MCF 10A (cell line): Measurements from ENCODE around the gene CSNK1A1. TPM values are rescaled to one million over a fixed set of nuclear protein-coding genes. Genes with fewer than 3 reads are reported as not detected.
A peak's percentile ranks its signal among the peaks of the same experiment; 100 is the strongest.

Source experiments
- BruUV-seq: library from RNA; stranded (reverse); fragments of 400-500 nt; replicated peaks from 2 replicates; lab custom pipeline; 2021; lab: Mats Ljungman, UMichigan
- CTCF ChIA-PET: fragments of 300-600 bp; sonication (Branson Sonifier 250); formaldehyde crosslinking; extraction: SDS; loops from one replicate; lab custom pipeline; 2021; ENCODE audit warnings: antibody characterized with exemption, inconsistent platforms; lab: Yijun Ruan, JAX
- POLR2A ChIA-PET: fragments of 300-600, 350-650 bp; sonication (Branson Sonifier 250); formaldehyde crosslinking; extraction: SDS; loops from one replicate; lab custom pipeline; 2020; ENCODE audit warnings: antibody characterized with exemption, inconsistent platforms; lab: Yijun Ruan, JAX
- DNase-seq: peaks from one replicate; pipeline ENCODE4 v3.0.0-alpha.2; 2018; ENCODE audit not compliant: unreplicated experiment
- H3K27ac Mint-ChIP-seq: one replicate; pipeline ENCODE4 v1.8.0; 2022; ENCODE audit warnings: mild to moderate bottlenecking, low read depth, mixed read lengths; ENCODE audit not compliant: unreplicated experiment
- H3K27me3 Mint-ChIP-seq: one replicate; pipeline ENCODE4 v1.8.0; 2022; ENCODE audit warnings: mixed read lengths; ENCODE audit not compliant: insufficient read depth, unreplicated experiment
- H3K36me3 Mint-ChIP-seq: one replicate; pipeline ENCODE4 v1.8.0; 2022; ENCODE audit warnings: mild to moderate bottlenecking, moderate library complexity, mixed read lengths; ENCODE audit not compliant: insufficient read depth, unreplicated experiment
- H3K4me1 Mint-ChIP-seq: one replicate; pipeline ENCODE4 v1.8.0; 2022; ENCODE audit warnings: mixed read lengths; ENCODE audit not compliant: insufficient read depth, unreplicated experiment
- H3K4me3 Mint-ChIP-seq: one replicate; pipeline ENCODE4 v1.8.0; 2022; ENCODE audit warnings: mild to moderate bottlenecking, moderate library complexity, mixed read lengths; ENCODE audit not compliant: unreplicated experiment
- H3K9me3 Mint-ChIP-seq: one replicate; pipeline ENCODE4 v1.8.0; 2022; ENCODE audit warnings: mixed read lengths; ENCODE audit not compliant: unreplicated experiment
- CTCF ChIP-seq: fragments of 200-600 bp; IDR thresholded peaks from one replicate; pipeline ENCODE4 v1.8.0; 2022; ENCODE audit warnings: antibody characterized with exemption, mild to moderate bottlenecking; ENCODE audit not compliant: unreplicated experiment
- intact Hi-C: fragments of 100-400 bp; cut with micrococcal nuclease; formaldehyde crosslinking; loops from 2 replicates; pipeline ENCODE4 v1.14.1; 2022
- total RNA-seq: library from RNA; stranded (reverse); gene quantifications from 2 replicates; pipeline ENCODE4 v1.2.3, GENCODE V29; 2022

CSNK1A1 gene
- total RNA-seq, 1 experiment from 2014 or later = 744 TPM

- Mint-ChIP-seq H3K27ac (peak overlapping the region; percentile 5), H3K9me3 (no peaks in the 10 kb centered on the region), H3K36me3 (peaks cover 26% of the 10 kb centered on the region), H3K4me3 (no peak overlapping the region), H3K27me3 (no peaks in the 10 kb centered on the region), H3K4me1 (peaks cover 19% of the 10 kb centered on the region)
- TF ChIP-seq CTCF = no peak
- DNase-seq = no peak
- ChIA-PET CTCF (interaction anchor here (0.6 to 8.4 kb wide), 4 partner anchors 9 to 70 kb away, joined by 3 to 103 read pairs (median 4); no protein-coding TSS in a partner anchor), POLR2A (interaction anchor here (1.0 to 26.2 kb wide), 6 partner anchors 8 to 123 kb away, joined by 3 to 1058 read pairs (median 112); partner anchors contain the start of genes CSNK1A1 and PCYOX1L)
- intact Hi-C loops = no loop called here
- no TSS peak for BruUV-seq
These were observed 69.8 kb downstream of the CSNK1A1 start for GRCh38 chr5:149481485-149481884.

GRCh38 chr5:149478761-149479160 is 72.5 kb downstream of the CSNK1A1 start:
- intact Hi-C loops = no loop called here
- ChIA-PET CTCF (interaction anchor here (0.6 to 1.9 kb wide), 8 partner anchors 10 to 97 kb away, joined by 3 to 6 read pairs (median 4); no protein-coding TSS in a partner anchor), POLR2A (interaction anchor here (0.7 to 26.2 kb wide), 5 partner anchors 6 to 83 kb away, joined by 3 to 1058 read pairs (median 60); partner anchors contain the start of gene CSNK1A1)
- Mint-ChIP-seq H3K27me3 (no peaks in the 10 kb centered on the region), H3K4me3 (no peak overlapping the region), H3K9me3 (no peaks in the 10 kb centered on the region), H3K36me3 (peaks cover 14% of the 10 kb centered on the region), H3K4me1 (peaks cover 18% of the 10 kb centered on the region), H3K27ac (no peak overlapping the region)
- DNase-seq = no peak
- BruUV-seq = no TSS peak
- TF ChIP-seq CTCF = no peak

GRCh38 chr5:149475777-149476176 is 75.5 kb downstream of the CSNK1A1 start:
- intact Hi-C loops = no loop called here
- H3K4me1 Mint-ChIP-seq = peaks cover 28% of the 10 kb centered on the region
- H3K36me3 Mint-ChIP-seq = no peaks in the 10 kb centered on the region
- H3K4me3 Mint-ChIP-seq = no peak overlapping the region
- ChIA-PET CTCF (interaction anchor here (0.6 to 6.9 kb wide), 16 partner anchors 9 to 533 kb away, joined by 3 to 78 read pairs (median 4); no protein-coding TSS in a partner anchor), POLR2A (interaction anchor here (0.7 to 26.2 kb wide), 10 partner anchors 9 to 256 kb away, joined by 3 to 1058 read pairs (median 10); partner anchors contain the start of gene CSNK1A1)
- H3K27me3 Mint-ChIP-seq = no peaks in the 10 kb centered on the region
- H3K27ac Mint-ChIP-seq = no peak overlapping the region
- no peak for DNase-seq
- no peak for TF ChIP-seq CTCF
- BruUV-seq = no TSS peak
- H3K9me3 Mint-ChIP-seq = no peaks in the 10 kb centered on the region

- POLR2A ChIA-PET = interaction anchor here (0.6 to 26.2 kb wide), 14 partner anchors 10 to 1312 kb away, joined by 3 to 1058 read pairs (median 4); partner anchors contain the start of gene CSNK1A1
- CTCF ChIA-PET = interaction anchor here (0.6 to 6.9 kb wide), 20 partner anchors 11 to 799 kb away, joined by 3 to 78 read pairs (median 5); no protein-coding TSS in a partner anchor
- DNase-seq = peak; percentile 88
- no peak for TF ChIP-seq CTCF
- no peaks in the 10 kb centered on the region for H3K27me3 Mint-ChIP-seq
- intact Hi-C loops = no loop called here
- H3K4me1 Mint-ChIP-seq = peaks cover 28% of the 10 kb centered on the region
- no peaks in the 10 kb centered on the region for H3K36me3 Mint-ChIP-seq
- H3K4me3 Mint-ChIP-seq = no peak overlapping the region
- no peaks in the 10 kb centered on the region for H3K9me3 Mint-ChIP-seq
- BruUV-seq = no TSS peak
- H3K27ac Mint-ChIP-seq = peak overlapping the region; percentile 16
These were observed 77.0 kb downstream of the CSNK1A1 start for GRCh38 chr5:149474198-149474597.
